Fibroblast of mammary gland (primary cell): ENCODE data around the gene LMTK2.

ENCODE experiments used
- DNase-seq: peaks from one replicate; pipeline ENCODE4 v3.0.0-alpha.2; 2010; ENCODE audit warnings: low read depth
- H3K4me3 ChIP-seq: 2 replicates; pipeline ENCODE4 v1.5.1; 2011; ENCODE audit warnings: low read depth, mild to moderate bottlenecking, low read length, moderate library complexity; ENCODE audit not compliant: control insufficient read depth
- CTCF ChIP-seq: conservative IDR thresholded peaks from 2 replicates; pipeline ENCODE4 v1.5.1; 2011; ENCODE audit warnings: low read depth, low read length, inconsistent platforms; ENCODE audit not compliant: control insufficient read depth, insufficient read depth

LMTK2 gene

DNA sequence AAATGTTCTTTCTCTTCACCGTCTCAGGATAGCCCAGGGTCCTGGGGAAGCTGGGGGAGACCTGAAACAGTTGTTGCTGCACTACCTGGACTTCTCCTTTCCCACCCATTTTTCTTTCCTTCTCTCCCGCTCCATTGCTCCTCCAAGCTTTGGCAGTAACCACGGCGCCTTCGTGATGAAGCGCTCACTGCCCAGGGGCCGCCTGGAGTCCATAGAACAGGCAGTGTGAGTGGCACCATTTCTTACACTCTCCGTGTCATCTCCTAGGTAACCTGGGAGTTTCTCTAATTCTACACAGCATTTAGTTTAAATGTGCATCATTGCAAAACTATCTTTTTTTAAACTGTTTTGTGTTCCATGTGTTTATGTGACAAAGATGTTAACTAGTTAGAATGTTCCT is 64.3 kb downstream of the LMTK2 start:
- TF ChIP-seq CTCF = no peak
- no peak overlapping the region for H3K4me3 ChIP-seq
- DNase-seq = no peak

- no peak for DNase-seq
- no peak overlapping the region for H3K4me3 ChIP-seq
- TF ChIP-seq CTCF = no peak
These were observed 64.8 kb downstream of the LMTK2 start for GRCh38 chr7:98171449-98171848.

GRCh38 chr7:98174334-98175259 is 67.9 kb downstream of the LMTK2 start:
- no peak for TF ChIP-seq CTCF
- DNase-seq = no peak
- H3K4me3 ChIP-seq = no peak overlapping the region

- no peak overlapping the region for H3K4me3 ChIP-seq
- TF ChIP-seq CTCF = no peak
These were observed 68.7 kb downstream of the LMTK2 start for GRCh38 chr7:98175260-98175940.

GRCh38 chr7:98177553-98177952 is 70.9 kb downstream of the LMTK2 start:
- no peak overlapping the region for H3K4me3 ChIP-seq
- no peak for TF ChIP-seq CTCF
- DNase-seq = no peak

More at GRCh38 chr7:98175260-98175940, 68.7 kb downstream of the LMTK2 start:
- DNase-seq = no peak

- H3K4me3 ChIP-seq = no peak overlapping the region
- DNase-seq = no peak
- TF ChIP-seq CTCF = no peak
These were observed 71.7 kb downstream of the LMTK2 start for GRCh38 chr7:98178321-98178720.
